Panc1 (cell line): ENCODE data around the gene POSTN. TPM values are rescaled to one million over a fixed set of nuclear protein-coding genes. Genes with fewer than 3 reads are reported as not detected.

ENCODE experiments used
- ATAC-seq: fragments of 200-7000 bp; cut with Tn5 transposase; 2 replicates; pipeline ENCODE4 v1.9.1; 2020; ENCODE audit warnings: mild to moderate bottlenecking, moderate library complexity
- BruUV-seq: library from RNA; stranded (reverse); fragments of 400-500 nt; replicated peaks from 2 replicates; lab custom pipeline; 2021; lab: Mats Ljungman, UMichigan
- CTCF ChIA-PET: fragments of 300-600 bp; sonication (Branson Sonifier 250); formaldehyde crosslinking; loops from one replicate; lab custom pipeline; 2022; ENCODE audit warnings: antibody characterized with exemption; lab: Charles Lee
- POLR2A ChIA-PET: fragments of 300-600 bp; sonication (Branson Sonifier 250); formaldehyde crosslinking; loops from one replicate; lab custom pipeline; 2022; ENCODE audit warnings: antibody characterized with exemption; lab: Charles Lee
- DNase-seq: peaks from one replicate; pipeline ENCODE4 v3.0.0-alpha.2; 2010; ENCODE audit warnings: low read depth, low spot score
- H3K27ac ChIP-seq: 2 replicates; pipeline ENCODE4 v1.5.1; 2011; ENCODE audit warnings: mild to moderate bottlenecking, low read length, inconsistent platforms
- H3K27me3 ChIP-seq: fragments of 200-500 bp; sonication (Bioruptor generic); 2 replicates; pipeline ENCODE4 v1.6.0; 2014; ENCODE audit warnings: low read length, inconsistent platforms; ENCODE audit not compliant: control insufficient read depth, insufficient read depth
- H3K36me3 ChIP-seq: fragments of 200-500 bp; sonication (Bioruptor generic); 2 replicates; pipeline ENCODE4 v1.5.1; 2014; ENCODE audit warnings: inconsistent platforms, mild to moderate bottlenecking, low read length, moderate library complexity; ENCODE audit not compliant: control insufficient read depth, insufficient read depth
- H3K4me1 ChIP-seq: 2 replicates; pipeline ENCODE4 v1.5.1; 2011; ENCODE audit warnings: inconsistent platforms, mild to moderate bottlenecking, low read length, moderate library complexity; ENCODE audit not compliant: control insufficient read depth, insufficient read depth
- H3K4me3 ChIP-seq, 2 experiments: 2 replicates each; pipeline ENCODE4 v1.5.1; 2011 to 2012; ENCODE audit warnings: low read depth in 2 of 2, low read length in 2 of 2, mild to moderate bottlenecking in 2 of 2, inconsistent platforms in 1 of 2, moderate library complexity in 1 of 2
- H3K9me3 ChIP-seq: fragments of 200-500 bp; sonication (Bioruptor generic); 2 replicates; pipeline ENCODE4 v1.5.1; 2014; ENCODE audit warnings: low read depth, mild to moderate bottlenecking, inconsistent platforms, low read length, moderate library complexity; ENCODE audit not compliant: control insufficient read depth, insufficient read depth
- POLR2AphosphoS5 ChIP-seq: IDR thresholded peaks from 2 replicates; pipeline ENCODE4 v1.6.1; 2012; ENCODE audit warnings: mild to moderate bottlenecking, low read depth, low read length, moderate library complexity
- SIN3A ChIP-seq: IDR thresholded peaks from 2 replicates; pipeline ENCODE4 v1.6.1; 2012; ENCODE audit warnings: low read depth, mild to moderate bottlenecking, low read length, moderate library complexity, borderline replicate concordance; ENCODE audit not compliant: insufficient read depth
- TCF7L2 ChIP-seq: IDR thresholded peaks from 2 replicates; pipeline ENCODE4 v1.6.1; 2011; ENCODE audit warnings: mild to moderate bottlenecking, low read depth, low read length, inconsistent platforms
- in situ Hi-C: cut with HindIII; loops from 2 replicates; pipeline ENCODE4 v1.10.0; 2016; ENCODE audit warnings: low sequenced_read_pairs, low pct_unique_long_range_greater_than_20kb
- intact Hi-C: fragments of 100-400 bp; cut with micrococcal nuclease; formaldehyde crosslinking; loops from one replicate; pipeline ENCODE4 v1.10.0; 2022; ENCODE audit not compliant: unreplicated experiment
- total RNA-seq: library from RNA; stranded (reverse); gene quantifications from one replicate; pipeline ENCODE4 v1.2.1, GENCODE V29; 2021; ENCODE audit not compliant: unreplicated experiment
- TF ChIP-seq, protein P1 (sequence below): fragments of 450-650 bp; IDR thresholded peaks from 2 replicates; pipeline ENCODE4 v1.5.1; 2017; ENCODE audit warnings: mild to moderate bottlenecking
- TF ChIP-seq, protein P2 (sequence below), 2 experiments: IDR thresholded peaks; 2 replicates each; pipeline ENCODE4 v1.6.1; 2011 to 2012; ENCODE audit warnings: low read depth in 2 of 2, control low read depth in 1 of 2, low read length in 1 of 2, mild to moderate bottlenecking in 1 of 2, moderate library complexity in 1 of 2; ENCODE audit not compliant: insufficient read depth in 1 of 2

The POSTN gene
- total RNA-seq, 1 experiment from 2014 or later = 0.08 TPM

DNA sequence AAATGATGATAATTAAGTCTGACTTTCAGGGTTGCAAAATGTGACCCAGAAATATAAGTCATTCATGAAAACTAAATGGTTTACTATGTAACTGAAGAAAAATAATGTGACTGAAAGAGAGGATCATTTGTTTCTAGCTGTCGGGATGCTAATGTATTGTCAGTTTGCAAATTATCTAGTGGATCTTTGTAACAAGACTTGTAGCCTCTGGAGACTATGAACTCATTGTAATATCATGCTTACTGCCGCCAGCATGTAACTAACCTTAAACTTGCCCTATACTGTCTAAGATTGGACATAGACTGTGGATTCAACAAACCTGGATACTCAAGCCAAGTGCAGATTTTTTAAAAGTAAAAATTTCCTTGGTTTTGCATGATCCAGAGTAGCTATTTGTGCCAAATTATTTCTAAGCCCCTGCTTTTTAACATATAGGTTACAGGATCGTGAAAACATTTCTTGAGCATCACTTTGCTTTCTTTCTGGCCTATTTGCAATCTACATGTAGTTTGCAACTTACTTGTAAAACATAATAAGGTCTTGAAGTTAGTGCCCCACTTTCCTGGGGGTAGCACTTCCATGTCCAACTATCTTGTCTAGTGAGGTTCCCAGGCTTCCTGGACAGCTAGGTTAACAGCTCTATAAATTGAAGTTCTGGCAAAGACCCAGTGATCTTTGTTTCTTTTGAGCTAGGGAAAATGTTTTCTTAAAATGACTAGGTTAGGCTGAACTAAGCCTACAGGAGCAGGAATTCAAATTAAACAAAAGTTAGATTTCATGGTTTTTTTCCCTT, 3.3 kb upstream of the POSTN start:
- BruUV-seq = no TSS peak
- TF ChIP-seq TCF7L2 (no peak), POLR2AphosphoS5 (no peak), SIN3A (no peak)
- TF ChIP-seq, protein P1, sequence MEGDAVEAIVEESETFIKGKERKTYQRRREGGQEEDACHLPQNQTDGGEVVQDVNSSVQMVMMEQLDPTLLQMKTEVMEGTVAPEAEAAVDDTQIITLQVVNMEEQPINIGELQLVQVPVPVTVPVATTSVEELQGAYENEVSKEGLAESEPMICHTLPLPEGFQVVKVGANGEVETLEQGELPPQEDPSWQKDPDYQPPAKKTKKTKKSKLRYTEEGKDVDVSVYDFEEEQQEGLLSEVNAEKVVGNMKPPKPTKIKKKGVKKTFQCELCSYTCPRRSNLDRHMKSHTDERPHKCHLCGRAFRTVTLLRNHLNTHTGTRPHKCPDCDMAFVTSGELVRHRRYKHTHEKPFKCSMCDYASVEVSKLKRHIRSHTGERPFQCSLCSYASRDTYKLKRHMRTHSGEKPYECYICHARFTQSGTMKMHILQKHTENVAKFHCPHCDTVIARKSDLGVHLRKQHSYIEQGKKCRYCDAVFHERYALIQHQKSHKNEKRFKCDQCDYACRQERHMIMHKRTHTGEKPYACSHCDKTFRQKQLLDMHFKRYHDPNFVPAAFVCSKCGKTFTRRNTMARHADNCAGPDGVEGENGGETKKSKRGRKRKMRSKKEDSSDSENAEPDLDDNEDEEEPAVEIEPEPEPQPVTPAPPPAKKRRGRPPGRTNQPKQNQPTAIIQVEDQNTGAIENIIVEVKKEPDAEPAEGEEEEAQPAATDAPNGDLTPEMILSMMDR = no peak
- TF ChIP-seq, protein P2, sequence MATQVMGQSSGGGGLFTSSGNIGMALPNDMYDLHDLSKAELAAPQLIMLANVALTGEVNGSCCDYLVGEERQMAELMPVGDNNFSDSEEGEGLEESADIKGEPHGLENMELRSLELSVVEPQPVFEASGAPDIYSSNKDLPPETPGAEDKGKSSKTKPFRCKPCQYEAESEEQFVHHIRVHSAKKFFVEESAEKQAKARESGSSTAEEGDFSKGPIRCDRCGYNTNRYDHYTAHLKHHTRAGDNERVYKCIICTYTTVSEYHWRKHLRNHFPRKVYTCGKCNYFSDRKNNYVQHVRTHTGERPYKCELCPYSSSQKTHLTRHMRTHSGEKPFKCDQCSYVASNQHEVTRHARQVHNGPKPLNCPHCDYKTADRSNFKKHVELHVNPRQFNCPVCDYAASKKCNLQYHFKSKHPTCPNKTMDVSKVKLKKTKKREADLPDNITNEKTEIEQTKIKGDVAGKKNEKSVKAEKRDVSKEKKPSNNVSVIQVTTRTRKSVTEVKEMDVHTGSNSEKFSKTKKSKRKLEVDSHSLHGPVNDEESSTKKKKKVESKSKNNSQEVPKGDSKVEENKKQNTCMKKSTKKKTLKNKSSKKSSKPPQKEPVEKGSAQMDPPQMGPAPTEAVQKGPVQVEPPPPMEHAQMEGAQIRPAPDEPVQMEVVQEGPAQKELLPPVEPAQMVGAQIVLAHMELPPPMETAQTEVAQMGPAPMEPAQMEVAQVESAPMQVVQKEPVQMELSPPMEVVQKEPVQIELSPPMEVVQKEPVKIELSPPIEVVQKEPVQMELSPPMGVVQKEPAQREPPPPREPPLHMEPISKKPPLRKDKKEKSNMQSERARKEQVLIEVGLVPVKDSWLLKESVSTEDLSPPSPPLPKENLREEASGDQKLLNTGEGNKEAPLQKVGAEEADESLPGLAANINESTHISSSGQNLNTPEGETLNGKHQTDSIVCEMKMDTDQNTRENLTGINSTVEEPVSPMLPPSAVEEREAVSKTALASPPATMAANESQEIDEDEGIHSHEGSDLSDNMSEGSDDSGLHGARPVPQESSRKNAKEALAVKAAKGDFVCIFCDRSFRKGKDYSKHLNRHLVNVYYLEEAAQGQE (IDR thresholded peaks at IDR 0.05; ENCODE audit: insufficient read depth in 1 of 2, low read depth in 2 of 2, low read length in 1 of 2) = no peak
- CTCF ChIA-PET = no interaction called here
- in situ Hi-C loops = no loop called here
- DNase-seq (no peak), ATAC-seq (no peak)
- H3K9me3 ChIP-seq = no peaks in the 10 kb centered on the region
- no peak overlapping the region for H3K4me3 ChIP-seq
- H3K4me1 ChIP-seq = no peaks in the 10 kb centered on the region
- POLR2A ChIA-PET = no interaction called here
- intact Hi-C loops = loop anchor here (2.0 to 10.0 kb wide), 2 partner anchors 497 to 527 kb away; partner anchors contain the start of gene CSNK1A1L
- H3K27ac ChIP-seq = no peak overlapping the region
- no peaks in the 10 kb centered on the region for H3K27me3 ChIP-seq
- H3K36me3 ChIP-seq = no peaks in the 10 kb centered on the region

DNA sequence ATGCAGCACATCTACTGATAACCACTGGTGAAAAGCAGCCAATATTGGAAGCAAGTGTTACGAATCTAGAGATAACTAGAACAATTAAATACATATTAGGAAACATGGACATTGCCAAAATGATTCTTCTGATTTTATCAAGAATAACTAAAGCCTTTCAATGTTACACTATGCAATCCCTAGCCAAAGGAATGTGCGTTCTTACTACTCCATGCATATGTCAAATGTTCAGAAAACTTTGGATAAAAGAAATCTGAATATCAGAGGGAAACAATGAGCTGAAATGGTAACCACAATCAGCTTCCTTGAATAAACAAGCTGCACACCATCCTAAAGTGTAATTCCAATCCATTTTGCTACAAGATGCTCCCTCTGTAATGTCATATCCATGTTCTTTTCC, 951 bp upstream of the POSTN start:
- H3K36me3 ChIP-seq = no peaks in the 10 kb centered on the region
- no peak overlapping the region for H3K4me3 ChIP-seq
- intact Hi-C loops = no loop called here
- TF ChIP-seq TCF7L2 (no peak), SIN3A (no peak), POLR2AphosphoS5 (no peak)
- TF ChIP-seq, protein P2 (IDR thresholded peaks at IDR 0.05; ENCODE audit: insufficient read depth in 1 of 2, low read depth in 2 of 2, low read length in 1 of 2) = no peak
- TF ChIP-seq, protein P1 = no peak
- in situ Hi-C loops = no loop called here
- BruUV-seq = no TSS peak
- ChIA-PET CTCF (no interaction called here), POLR2A (no interaction called here)
- no peak for ATAC-seq
- H3K27me3 ChIP-seq = no peaks in the 10 kb centered on the region
- H3K9me3 ChIP-seq = no peaks in the 10 kb centered on the region
- H3K4me1 ChIP-seq = no peaks in the 10 kb centered on the region
- no peak for DNase-seq
- no peak overlapping the region for H3K27ac ChIP-seq
